ENCODE results near the gene ADCK1.

Gene ADCK1

DNA sequence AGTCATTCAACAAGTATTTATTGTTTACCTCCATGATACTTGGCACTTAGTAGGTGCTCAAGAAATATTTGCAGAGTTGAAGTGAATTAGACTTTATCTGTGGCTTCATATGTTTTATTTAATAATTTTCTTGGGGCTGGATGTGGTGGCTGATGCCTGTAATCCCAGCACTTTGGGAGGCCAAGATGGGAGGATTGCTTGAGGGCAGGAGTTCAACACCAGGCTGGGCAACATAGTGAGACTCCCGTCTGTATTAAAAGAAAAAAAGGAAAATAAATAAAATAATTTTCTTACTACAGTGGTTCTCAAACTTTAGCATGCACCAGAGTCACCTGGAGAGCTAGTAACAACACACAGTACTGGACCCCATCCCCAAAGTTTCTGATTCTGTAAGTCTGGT lies 905 bp downstream of the ADCK1 start:
- Histone ChIP-seq H3K36me3 (ENCODE audit: low read depth) (no peaks in the 10 kb centered on the region), H3K4me3 (ENCODE audit: severe bottlenecking) (peak overlapping the region; percentile 54), H3K9me3 (ENCODE audit: severe bottlenecking) (no peaks in the 10 kb centered on the region), H3K27ac (ENCODE audit: poor library complexity, severe bottlenecking) (no peak overlapping the region), H3K4me1 (ENCODE audit: insufficient read depth, poor library complexity, severe bottlenecking) (peaks cover 4% of the 10 kb centered on the region), H3K27me3 (ENCODE audit: insufficient read depth, poor library complexity, severe bottlenecking) (no peaks in the 10 kb centered on the region)
- DNase-seq (ENCODE audit: low spot score) (no peak), ATAC-seq (ENCODE audit: low read depth) (no peak)
- TF ChIP-seq, protein P1, sequence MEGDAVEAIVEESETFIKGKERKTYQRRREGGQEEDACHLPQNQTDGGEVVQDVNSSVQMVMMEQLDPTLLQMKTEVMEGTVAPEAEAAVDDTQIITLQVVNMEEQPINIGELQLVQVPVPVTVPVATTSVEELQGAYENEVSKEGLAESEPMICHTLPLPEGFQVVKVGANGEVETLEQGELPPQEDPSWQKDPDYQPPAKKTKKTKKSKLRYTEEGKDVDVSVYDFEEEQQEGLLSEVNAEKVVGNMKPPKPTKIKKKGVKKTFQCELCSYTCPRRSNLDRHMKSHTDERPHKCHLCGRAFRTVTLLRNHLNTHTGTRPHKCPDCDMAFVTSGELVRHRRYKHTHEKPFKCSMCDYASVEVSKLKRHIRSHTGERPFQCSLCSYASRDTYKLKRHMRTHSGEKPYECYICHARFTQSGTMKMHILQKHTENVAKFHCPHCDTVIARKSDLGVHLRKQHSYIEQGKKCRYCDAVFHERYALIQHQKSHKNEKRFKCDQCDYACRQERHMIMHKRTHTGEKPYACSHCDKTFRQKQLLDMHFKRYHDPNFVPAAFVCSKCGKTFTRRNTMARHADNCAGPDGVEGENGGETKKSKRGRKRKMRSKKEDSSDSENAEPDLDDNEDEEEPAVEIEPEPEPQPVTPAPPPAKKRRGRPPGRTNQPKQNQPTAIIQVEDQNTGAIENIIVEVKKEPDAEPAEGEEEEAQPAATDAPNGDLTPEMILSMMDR (IDR thresholded peaks at IDR 0.05; ENCODE audit: poor library complexity, severe bottlenecking): no peak

DNA sequence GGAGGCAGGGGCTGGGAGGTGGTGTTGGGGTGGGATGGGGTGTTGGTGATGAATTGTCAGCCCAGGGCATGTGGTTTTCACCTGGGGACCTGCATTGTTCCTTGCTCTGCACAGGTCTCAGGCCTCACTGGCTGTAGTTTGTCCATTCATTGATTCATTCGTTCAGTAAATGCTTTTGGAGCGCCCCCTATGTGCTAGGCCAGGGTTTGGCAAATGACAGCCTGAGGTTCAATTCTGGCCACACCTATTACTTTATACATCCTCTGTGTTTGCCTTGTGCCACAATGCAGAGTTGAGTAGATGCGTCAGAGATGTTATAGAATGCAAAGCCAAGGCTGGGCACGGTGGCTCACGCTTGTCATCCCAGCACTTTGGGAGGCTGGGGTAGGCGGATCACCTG lies 4.7 kb downstream of the ADCK1 start:
- Histone ChIP-seq H3K36me3 (ENCODE audit: low read depth) (no peaks in the 10 kb centered on the region), H3K9me3 (ENCODE audit: severe bottlenecking) (no peaks in the 10 kb centered on the region), H3K27me3 (ENCODE audit: insufficient read depth, poor library complexity, severe bottlenecking) (no peaks in the 10 kb centered on the region), H3K27ac (ENCODE audit: poor library complexity, severe bottlenecking) (no peak overlapping the region), H3K4me1 (ENCODE audit: insufficient read depth, poor library complexity, severe bottlenecking) (no peaks in the 10 kb centered on the region), H3K4me3 (ENCODE audit: severe bottlenecking) (no peak overlapping the region)
- TF ChIP-seq, protein P1 (IDR thresholded peaks at IDR 0.05; ENCODE audit: poor library complexity, severe bottlenecking): peak; percentile 22
- DNase-seq (ENCODE audit: low spot score) (no peak), ATAC-seq (ENCODE audit: low read depth) (no peak)

DNA sequence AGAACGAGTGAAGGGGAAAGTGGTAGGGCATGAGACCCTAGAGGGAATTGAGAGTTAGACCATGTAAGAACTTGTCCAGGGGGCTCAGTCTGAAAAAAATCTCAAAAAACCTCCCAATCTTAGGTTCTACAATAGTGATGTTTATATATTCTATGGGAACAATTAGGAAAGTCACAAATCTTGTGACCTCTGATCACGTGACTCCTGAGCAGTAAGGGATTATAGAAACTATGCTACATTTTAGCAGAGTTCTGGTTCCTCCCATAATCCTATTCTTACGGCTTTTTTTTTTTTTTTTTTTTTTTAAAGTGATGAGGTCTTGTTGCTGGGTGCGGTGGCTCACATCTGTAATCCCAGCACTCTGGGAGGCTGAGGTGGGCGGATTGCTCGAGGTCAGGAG lies 5.8 kb downstream of the ADCK1 start:
- TF ChIP-seq, protein P1 (IDR thresholded peaks at IDR 0.05; ENCODE audit: poor library complexity, severe bottlenecking): no peak
- no peaks in the 10 kb centered on the region for H3K9me3 ChIP-seq (ENCODE audit: severe bottlenecking)
- no peaks in the 10 kb centered on the region for H3K36me3 ChIP-seq (ENCODE audit: low read depth)
- no peak overlapping the region for H3K27ac ChIP-seq (ENCODE audit: poor library complexity, severe bottlenecking)
- no peaks in the 10 kb centered on the region for H3K4me1 ChIP-seq (ENCODE audit: insufficient read depth, poor library complexity, severe bottlenecking)
- no peak overlapping the region for H3K4me3 ChIP-seq (ENCODE audit: severe bottlenecking)
- no peaks in the 10 kb centered on the region for H3K27me3 ChIP-seq (ENCODE audit: insufficient read depth, poor library complexity, severe bottlenecking)
- DNase-seq (ENCODE audit: low spot score) (no peak), ATAC-seq (ENCODE audit: low read depth) (no peak)

DNA sequence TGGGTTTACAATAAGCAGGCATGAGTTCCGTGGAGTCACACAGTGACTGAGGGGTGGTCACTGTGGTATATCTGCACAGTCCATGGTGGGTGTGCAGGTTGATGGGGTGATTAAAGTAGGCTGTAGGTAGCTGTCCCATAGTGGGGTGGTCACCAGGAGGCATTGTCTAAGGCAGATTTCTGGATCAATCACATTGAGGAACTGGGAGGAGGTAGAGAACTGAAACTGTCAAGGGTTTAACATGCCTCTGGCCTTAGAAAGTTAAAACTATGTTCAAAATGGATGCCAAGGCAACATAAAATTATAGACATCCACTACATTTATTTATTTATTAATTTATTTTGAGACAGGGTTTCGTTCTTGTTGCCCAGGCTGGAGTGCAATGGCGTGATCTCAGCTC lies 8.3 kb downstream of the ADCK1 start:
- DNase-seq (ENCODE audit: low spot score) (no peak), ATAC-seq (ENCODE audit: low read depth) (no peak)
- Histone ChIP-seq H3K4me1 (ENCODE audit: insufficient read depth, poor library complexity, severe bottlenecking) (no peaks in the 10 kb centered on the region), H3K27me3 (ENCODE audit: insufficient read depth, poor library complexity, severe bottlenecking) (no peaks in the 10 kb centered on the region), H3K27ac (ENCODE audit: poor library complexity, severe bottlenecking) (no peak overlapping the region), H3K4me3 (ENCODE audit: severe bottlenecking) (no peak overlapping the region), H3K36me3 (ENCODE audit: low read depth) (no peaks in the 10 kb centered on the region), H3K9me3 (ENCODE audit: severe bottlenecking) (no peaks in the 10 kb centered on the region)
- TF ChIP-seq, protein P1 (IDR thresholded peaks at IDR 0.05; ENCODE audit: poor library complexity, severe bottlenecking): no peak

DNA sequence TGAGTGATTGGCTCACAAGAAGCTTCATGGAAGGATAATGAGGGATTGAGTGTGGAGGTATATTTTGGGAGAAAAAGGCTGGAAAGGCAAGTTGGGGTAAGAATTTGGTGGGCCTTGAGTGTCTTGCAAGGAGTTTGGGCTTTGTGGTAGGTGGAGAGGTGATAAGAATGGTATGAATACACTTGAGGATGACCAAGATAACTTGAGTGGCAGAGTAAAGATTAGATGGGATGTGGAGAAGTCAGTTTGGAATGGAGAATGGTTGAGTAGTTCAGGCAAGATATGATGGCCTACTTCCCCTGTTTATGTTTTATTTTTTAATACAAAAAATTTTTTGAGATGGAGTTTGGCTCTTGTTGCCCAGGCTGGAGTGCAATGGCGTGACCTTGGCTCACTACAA lies 9.1 kb downstream of the ADCK1 start:
- no peaks in the 10 kb centered on the region for H3K4me1 ChIP-seq (ENCODE audit: insufficient read depth, poor library complexity, severe bottlenecking)
- DNase-seq (ENCODE audit: low spot score) (no peak), ATAC-seq (ENCODE audit: low read depth) (no peak)
- no peak overlapping the region for H3K4me3 ChIP-seq (ENCODE audit: severe bottlenecking)
- H3K36me3 ChIP-seq (ENCODE audit: low read depth): no peaks in the 10 kb centered on the region
- H3K27ac ChIP-seq (ENCODE audit: poor library complexity, severe bottlenecking): no peak overlapping the region
- no peaks in the 10 kb centered on the region for H3K9me3 ChIP-seq (ENCODE audit: severe bottlenecking)
- TF ChIP-seq, protein P1 (IDR thresholded peaks at IDR 0.05; ENCODE audit: poor library complexity, severe bottlenecking): no peak
- H3K27me3 ChIP-seq (ENCODE audit: insufficient read depth, poor library complexity, severe bottlenecking): no peaks in the 10 kb centered on the region
